Testis (tissue), 2 donors: ENCODE results near the gene AHCY.

ENCODE experiments used
- CTCF ChIP-seq, 3 experiments: fragments of 450-650 bp in 2 of 3; fragments of 200-600 bp in 1 of 3; sonication (generic) in 1 of 3; IDR thresholded peaks; one replicate each; pipeline ENCODE4 v1.5.1; 2016 to 2019; ENCODE audit warnings: antibody characterized with exemption in 3 of 3, mild to moderate bottlenecking in 2 of 3, moderate library complexity in 1 of 3
- POLR2A ChIP-seq: fragments of 450-650 bp; IDR thresholded peaks from one replicate; pipeline ENCODE4 v1.6.1; 2017; ENCODE audit warnings: antibody characterized with exemption, mild to moderate bottlenecking, moderate library complexity

- TF ChIP-seq CTCF (IDR thresholded peaks at IDR 0.05): no peak
- TF ChIP-seq POLR2A: no peak
These were observed 6.5 kb upstream of the AHCY start for GRCh38 chr20:34309691-34310090.
